ENCODE results near the gene TEX22. TPM values are rescaled to one million over a fixed set of nuclear protein-coding genes. Genes with fewer than 3 reads are reported as not detected.
A peak's percentile ranks its signal among the peaks of the same experiment; 100 is the strongest.

TEX22 gene
- total and polyA plus RNA-seq, 5 experiments from 2014 or later: 0.09 to 8.2 (median 3.8) TPM; not detected in 1

GRCh38 chr14:105398726-105399465, 558 bp downstream of the TEX22 start:
- peak; percentile 46 to 65 for ATAC-seq
- Mint-ChIP-seq H3K4me1 (peaks cover 9 to 34% (median 28%) of the 10 kb centered on the region in 4 donors), H3K27me3 (no peaks in the 10 kb centered on the region), H3K27ac (peak overlapping the region in 9 of 10 donors; percentile 48 to 94 (median 88)), H3K4me3 (peak overlapping the region; percentile 75 to 89 (median 82)), H3K36me3 (peaks cover 12 to 20% (median 12%) of the 10 kb centered on the region in 3 donors), H3K9me3 (peaks cover 0 to 27% (median 13%) of the 10 kb centered on the region in 9 donors)
- peak in 3 of 10 donors; percentile 6 to 73 (median 36) for DNase-seq
- POLR2A ChIA-PET: interaction anchor here (0.6 to 4.6 kb wide), 6 partner anchors 9 to 98 kb away, joined by 3 to 30 read pairs (median 4); partner anchors contain the start of genes BRF1 and TEDC1

- Mint-ChIP-seq H3K27ac (peak overlapping the region in 6 of 10 donors; percentile 48 to 77 (median 58)), H3K4me1 (peaks cover 12 to 39% (median 33%) of the 10 kb centered on the region in 4 donors), H3K4me3 (peak overlapping the region; percentile 75 to 89 (median 82)), H3K9me3 (peaks cover 0 to 30% (median 13%) of the 10 kb centered on the region in 9 donors), H3K36me3 (peaks cover 12 to 20% (median 12%) of the 10 kb centered on the region in 3 donors), H3K27me3 (no peaks in the 10 kb centered on the region)
- ATAC-seq (no peak), DNase-seq (no peak)
- POLR2A ChIA-PET: interaction anchor here (0.6 to 4.6 kb wide), 7 partner anchors 9 to 98 kb away, joined by 3 to 30 read pairs (median 3); partner anchors contain the start of genes BRF1 and TEDC1
Observed at GRCh38 chr14:105399466-105399775, 1.1 kb downstream of the TEX22 start.

- Mint-ChIP-seq H3K27me3 (no peaks in the 10 kb centered on the region), H3K4me1 (peaks cover 15 to 43% (median 39%) of the 10 kb centered on the region in 4 donors), H3K9me3 (peaks cover 0 to 35% (median 13%) of the 10 kb centered on the region in 9 donors), H3K4me3 (peak overlapping the region in 9 of 10 donors; percentile 13 to 89 (median 78)), H3K27ac (peak overlapping the region in 5 of 10 donors; percentile 48 to 72 (median 60)), H3K36me3 (peaks cover 12 to 20% (median 12%) of the 10 kb centered on the region in 3 donors)
- POLR2A ChIA-PET: interaction anchor here (0.6 to 4.6 kb wide), 4 partner anchors 10 to 535 kb away, joined by 3 to 30 read pairs (median 4); partner anchors contain the start of gene TEDC1
- no peak for DNase-seq
- ATAC-seq: no peak
Observed at GRCh38 chr14:105400016-105400415, 1.7 kb downstream of the TEX22 start.

GRCh38 chr14:105401699-105402098, 3.4 kb downstream of the TEX22 start:
- POLR2A ChIA-PET: interaction anchor here (1.0 kb wide), 1 partner anchor 88 kb away, joined by 4 read pairs; no protein-coding TSS in a partner anchor
- Mint-ChIP-seq H3K4me3 (peak overlapping the region in 1 of 10 donors; percentile 10), H3K36me3 (peaks cover 12 to 20% (median 12%) of the 10 kb centered on the region in 3 donors), H3K4me1 (peaks cover 15 to 47% (median 41%) of the 10 kb centered on the region in 4 donors), H3K27me3 (no peaks in the 10 kb centered on the region), H3K9me3 (peaks cover 0 to 39% (median 13%) of the 10 kb centered on the region in 9 donors), H3K27ac (no peak overlapping the region)
- ATAC-seq (no peak), DNase-seq (no peak)

GRCh38 chr14:105408592-105408991, 10.3 kb downstream of the TEX22 start:
- DNase-seq: no peak
- Mint-ChIP-seq H3K27me3 (peaks cover 0 to 11% (median 6%) of the 10 kb centered on the region in 5 donors), H3K36me3 (no peaks in the 10 kb centered on the region), H3K4me1 (peaks cover 8 to 31% (median 25%) of the 10 kb centered on the region in 4 donors), H3K27ac (no peak overlapping the region), H3K4me3 (no peak overlapping the region), H3K9me3 (peaks cover 0 to 17% (median 0%) of the 10 kb centered on the region in 9 donors)
- no peak for ATAC-seq
- POLR2A ChIA-PET: no interaction called here

- Mint-ChIP-seq H3K4me1 (peaks cover 5 to 24% (median 20%) of the 10 kb centered on the region in 4 donors), H3K36me3 (no peaks in the 10 kb centered on the region), H3K27me3 (peaks cover 0 to 13% (median 6%) of the 10 kb centered on the region in 5 donors), H3K4me3 (no peak overlapping the region), H3K27ac (peak overlapping the region in 1 of 10 donors; percentile 67), H3K9me3 (peaks cover 0 to 10% (median 0%) of the 10 kb centered on the region in 9 donors)
- ATAC-seq: no peak
- POLR2A ChIA-PET: interaction anchor here (0.7 kb wide), 1 partner anchor 63 kb away, joined by 3 read pairs; no protein-coding TSS in a partner anchor
- DNase-seq: no peak
Observed at GRCh38 chr14:105409364-105409763, 11.0 kb downstream of the TEX22 start.

- H3K4me1 Mint-ChIP-seq: peaks cover 2 to 18% (median 12%) of the 10 kb centered on the region in 4 donors
- peak overlapping the region in 3 of 10 donors; percentile 63 to 70 (median 63) for H3K4me3 Mint-ChIP-seq
- no peaks in the 10 kb centered on the region for H3K36me3 Mint-ChIP-seq
- H3K9me3 Mint-ChIP-seq: peaks cover 0 to 8% (median 0%) of the 10 kb centered on the region in 9 donors
- DNase-seq: no peak
- H3K27me3 Mint-ChIP-seq: peaks cover 0 to 13% (median 6%) of the 10 kb centered on the region in 5 donors
- POLR2A ChIA-PET: interaction anchor here (1.1 to 2.5 kb wide), 3 partner anchors 12 to 105 kb away, joined by 3 to 19 read pairs (median 3); partner anchors contain the start of gene TEX22
- no peak for ATAC-seq
- H3K27ac Mint-ChIP-seq: no peak overlapping the region
Observed at GRCh38 chr14:105410642-105411016, 12.3 kb downstream of the TEX22 start.

- H3K27me3 Mint-ChIP-seq: peaks cover 0 to 13% (median 6%) of the 10 kb centered on the region in 5 donors
- H3K4me3 Mint-ChIP-seq: peak overlapping the region; percentile 33 to 70 (median 56)
- peak overlapping the region in 1 of 10 donors; percentile 19 for H3K27ac Mint-ChIP-seq
Observed at GRCh38 chr14:105411017-105411941, 12.9 kb downstream of the TEX22 start.

GRCh38 chr14:105411985-105412770, 13.8 kb downstream of the TEX22 start:
- POLR2A ChIA-PET: interaction anchor here (0.6 to 2.5 kb wide), 4 partner anchors 9 to 78 kb away, joined by 3 to 19 read pairs (median 4); partner anchors contain the start of gene TEX22
- H3K36me3 Mint-ChIP-seq: no peaks in the 10 kb centered on the region
- H3K4me3 Mint-ChIP-seq: peak overlapping the region in 7 of 10 donors; percentile 7 to 68 (median 58)
- no peak overlapping the region for H3K27ac Mint-ChIP-seq
- peaks cover 0 to 13% (median 6%) of the 10 kb centered on the region in 5 donors for H3K27me3 Mint-ChIP-seq
- no peak for DNase-seq
- ATAC-seq: no peak
- peaks cover 2 to 20% (median 12%) of the 10 kb centered on the region in 4 donors for H3K4me1 Mint-ChIP-seq
- peaks cover 0 to 4% (median 0%) of the 10 kb centered on the region in 9 donors for H3K9me3 Mint-ChIP-seq

More at GRCh38 chr14:105411017-105411941, 12.9 kb downstream of the TEX22 start:
- POLR2A ChIA-PET: interaction anchor here (0.6 to 2.5 kb wide), 5 partner anchors 9 to 106 kb away, joined by 3 to 19 read pairs (median 3); partner anchors contain the start of gene TEX22
- Mint-ChIP-seq H3K4me1 (peaks cover 2 to 18% (median 12%) of the 10 kb centered on the region in 4 donors), H3K9me3 (peaks cover 0 to 4% (median 0%) of the 10 kb centered on the region in 9 donors), H3K36me3 (no peaks in the 10 kb centered on the region)
- ATAC-seq (peak; percentile 34 to 53), DNase-seq (peak in 3 of 10 donors; percentile 24 to 47 (median 33))

- Mint-ChIP-seq H3K27ac (peak overlapping the region in 2 of 10 donors; percentile 46 to 76), H3K4me3 (peak overlapping the region in 8 of 10 donors; percentile 28 to 67 (median 44)), H3K4me1 (peaks cover 2 to 19% (median 12%) of the 10 kb centered on the region in 4 donors), H3K9me3 (peaks cover 0 to 2% (median 0%) of the 10 kb centered on the region in 9 donors), H3K27me3 (peaks cover 0 to 13% (median 6%) of the 10 kb centered on the region in 5 donors), H3K36me3 (no peaks in the 10 kb centered on the region)
- DNase-seq (no peak), ATAC-seq (no peak)
- POLR2A ChIA-PET: interaction anchor here (1.0 to 2.5 kb wide), 2 partner anchors 9 to 15 kb away, joined by 3 to 19 read pairs; partner anchors contain the start of gene TEX22
Observed at GRCh38 chr14:105412771-105413543, 14.6 kb downstream of the TEX22 start.

Measured in naive thymus-derived CD8-positive, alpha-beta T cell (primary cell).